Suppressor macrophage (primary cell): ENCODE measurements around the gene CYP2D6.
"Not testable (repeated sequence)": the region's sequence is repeated elsewhere in the genome, so short reads cannot be mapped to it uniquely, and the experiment has no call there.

Source experiments
- DNase-seq, 4 experiments: peaks; one replicate each; pipeline ENCODE4 v3.0.0-alpha.2; 2020 to 2022

CYP2D6 gene

DNA sequence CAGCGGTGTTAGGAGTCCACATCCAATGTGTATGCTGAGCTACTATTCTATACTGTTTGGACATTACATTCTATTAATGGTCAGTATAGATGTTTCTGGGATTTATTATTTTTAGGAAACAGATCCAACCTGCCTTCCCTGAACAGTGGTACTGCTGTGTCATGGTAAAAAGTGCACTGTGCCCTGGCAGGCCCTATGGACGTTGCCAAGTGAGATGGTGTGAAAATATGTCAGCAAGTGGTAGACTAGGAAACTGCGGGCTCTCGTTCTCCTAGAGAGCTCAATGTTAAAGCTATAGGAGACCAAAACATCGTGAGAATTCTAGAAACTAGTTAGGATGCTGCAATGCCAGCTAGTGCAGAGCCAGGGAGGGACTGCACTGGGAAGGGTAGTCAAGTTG, 26.0 kb upstream of the CYP2D6 start:
- no peak for DNase-seq

DNA sequence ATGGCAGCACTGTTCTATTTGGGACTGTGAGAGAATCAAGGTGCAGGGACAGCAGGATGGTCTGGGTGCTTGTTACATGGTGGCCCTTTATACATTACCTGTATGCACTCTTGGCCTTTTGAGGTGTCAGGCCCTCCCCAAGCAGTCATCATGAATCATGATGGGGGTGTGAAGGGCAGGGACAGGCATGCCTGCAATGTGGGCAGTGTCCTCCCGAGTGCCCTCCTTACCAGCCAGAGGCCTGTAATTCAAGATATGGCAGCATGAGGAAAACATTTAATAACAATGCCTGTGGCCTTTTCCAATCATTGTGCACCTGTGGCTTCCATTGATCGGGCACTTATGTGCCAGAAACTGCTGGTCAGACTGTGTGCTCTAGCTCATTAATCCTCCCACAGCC, 25.5 kb upstream of the CYP2D6 start:
- DNase-seq = no peak

DNA sequence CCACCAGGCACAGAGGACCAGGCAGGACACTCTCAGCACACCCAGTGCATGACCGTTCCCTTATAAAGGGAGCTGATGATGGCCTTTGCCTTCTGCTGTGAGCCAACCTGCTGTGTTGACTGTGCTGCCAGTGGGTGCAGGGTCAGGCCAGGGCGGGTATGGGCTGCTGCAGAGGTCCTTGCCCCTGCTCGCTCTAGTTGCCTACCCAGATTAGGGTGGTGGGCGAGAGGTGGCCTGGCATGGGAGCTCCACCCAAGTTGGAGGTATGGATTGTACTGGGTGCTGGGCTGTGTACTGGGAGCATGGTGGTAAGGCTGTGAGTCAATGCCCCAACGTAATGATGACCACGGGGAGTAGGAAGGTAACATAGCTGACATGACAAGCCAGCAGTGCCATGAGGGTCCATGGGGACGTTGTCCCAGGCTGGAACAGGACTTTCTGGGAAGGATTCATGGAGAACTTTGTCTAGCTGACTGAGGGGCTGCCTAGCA, 24.5 kb upstream of the CYP2D6 start:
- DNase-seq = no peak

DNA sequence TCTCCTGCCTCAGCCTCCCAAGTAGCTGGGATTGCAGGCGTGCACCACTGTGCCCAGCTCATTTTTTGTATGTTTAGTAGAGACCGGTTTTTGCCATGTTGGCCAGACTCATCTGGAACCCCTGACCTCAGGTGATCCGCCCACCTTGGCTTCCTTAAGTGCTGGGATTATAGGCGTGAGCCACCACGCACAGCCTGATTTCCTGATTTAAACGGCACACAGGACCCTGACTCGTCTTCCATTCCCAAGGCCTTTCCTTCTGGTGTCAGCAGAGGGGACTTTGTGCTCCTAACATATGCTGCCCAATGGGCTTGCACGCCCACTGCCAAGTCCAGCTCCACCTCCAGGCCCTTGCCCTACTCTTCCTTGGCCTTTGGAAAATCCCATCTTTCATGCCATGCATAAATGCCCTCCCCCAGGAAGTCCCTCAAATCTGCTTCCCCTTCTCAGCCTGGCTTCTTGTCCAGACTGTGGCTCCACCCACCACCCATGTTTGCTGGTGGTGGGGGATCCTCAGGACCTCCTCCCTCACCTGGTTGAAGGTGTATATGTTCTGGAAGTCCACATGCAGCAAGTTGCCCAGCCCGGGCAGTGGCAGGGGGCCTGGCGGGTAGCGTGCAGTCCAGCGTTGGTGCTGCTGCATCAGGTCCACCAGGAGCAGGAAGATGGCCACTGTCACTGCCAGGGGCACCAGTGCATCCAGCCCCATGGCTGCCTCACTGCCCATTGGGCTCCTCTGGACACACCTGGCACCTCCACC, 23.9 kb upstream of the CYP2D6 start:
- peak in 3 of 4 experiments; percentile 18 to 36 (median 30) for DNase-seq

DNA sequence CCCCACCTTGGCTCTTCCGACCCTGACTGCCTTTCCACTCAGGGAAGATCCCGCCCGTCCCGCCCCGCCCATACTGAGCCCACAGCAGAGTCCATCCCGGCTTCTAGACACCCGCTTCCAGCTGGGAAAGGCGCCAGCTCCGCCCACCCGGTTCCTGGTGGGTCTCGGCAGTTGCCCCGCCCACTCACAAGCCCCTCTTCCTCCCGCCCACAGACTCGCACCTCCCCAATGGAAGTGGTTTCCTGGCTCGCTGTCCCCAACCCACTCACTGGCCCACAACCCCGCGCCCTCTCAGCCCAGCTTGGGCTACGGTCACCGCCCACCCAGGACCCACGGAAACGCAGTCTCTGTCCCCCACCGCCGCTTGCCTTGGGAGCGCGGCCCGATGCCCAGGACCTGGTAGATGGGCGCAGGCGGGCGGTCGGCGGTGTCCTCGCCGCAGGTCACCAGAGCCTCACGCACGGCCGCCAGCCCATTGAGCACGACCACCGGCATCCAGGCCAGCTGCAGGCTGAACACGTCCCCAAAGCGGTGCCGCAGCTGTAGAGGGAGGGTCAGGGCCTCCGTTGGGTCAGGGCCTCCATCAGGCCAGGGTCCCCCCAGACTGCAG, 22.2 kb upstream of the CYP2D6 start:
- DNase-seq = no peak

DNA sequence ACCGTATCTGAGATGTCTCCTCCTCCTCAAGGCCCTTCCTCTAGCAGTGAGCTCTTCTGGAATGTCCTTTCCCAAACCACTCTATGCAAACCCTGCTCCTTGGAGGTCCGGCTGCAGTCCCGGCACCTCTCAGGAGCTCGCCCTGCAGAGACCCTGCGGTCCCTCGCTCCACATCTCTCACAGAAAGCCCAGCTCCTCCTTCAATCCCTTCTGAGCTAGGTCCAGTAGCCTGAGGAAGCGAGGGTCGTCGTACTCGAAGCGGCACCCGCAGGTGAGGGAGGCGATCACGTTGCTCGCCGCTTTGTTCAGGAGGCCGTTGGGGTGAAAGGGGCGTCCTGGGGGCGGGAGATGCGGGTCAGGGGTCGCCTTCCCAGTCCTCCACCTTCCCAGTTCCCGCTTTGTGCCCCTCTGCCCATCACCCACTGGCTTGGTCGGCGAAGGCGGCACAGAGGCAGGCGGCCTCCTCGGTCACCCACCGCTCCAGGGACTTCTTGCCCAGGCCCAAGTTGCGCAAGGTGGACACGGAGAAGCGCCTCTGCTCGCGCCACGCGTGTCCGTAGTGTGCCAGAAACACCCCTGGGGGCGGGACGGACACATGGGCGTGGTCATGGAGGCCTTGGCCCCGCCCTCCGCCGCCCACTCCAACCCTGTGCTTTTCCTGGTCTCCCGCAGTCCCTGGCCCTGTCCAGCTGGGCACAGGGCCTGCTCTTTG, 21.5 kb upstream of the CYP2D6 start:
- DNase-seq = peak in 1 of 4 experiments; percentile 11

DNA sequence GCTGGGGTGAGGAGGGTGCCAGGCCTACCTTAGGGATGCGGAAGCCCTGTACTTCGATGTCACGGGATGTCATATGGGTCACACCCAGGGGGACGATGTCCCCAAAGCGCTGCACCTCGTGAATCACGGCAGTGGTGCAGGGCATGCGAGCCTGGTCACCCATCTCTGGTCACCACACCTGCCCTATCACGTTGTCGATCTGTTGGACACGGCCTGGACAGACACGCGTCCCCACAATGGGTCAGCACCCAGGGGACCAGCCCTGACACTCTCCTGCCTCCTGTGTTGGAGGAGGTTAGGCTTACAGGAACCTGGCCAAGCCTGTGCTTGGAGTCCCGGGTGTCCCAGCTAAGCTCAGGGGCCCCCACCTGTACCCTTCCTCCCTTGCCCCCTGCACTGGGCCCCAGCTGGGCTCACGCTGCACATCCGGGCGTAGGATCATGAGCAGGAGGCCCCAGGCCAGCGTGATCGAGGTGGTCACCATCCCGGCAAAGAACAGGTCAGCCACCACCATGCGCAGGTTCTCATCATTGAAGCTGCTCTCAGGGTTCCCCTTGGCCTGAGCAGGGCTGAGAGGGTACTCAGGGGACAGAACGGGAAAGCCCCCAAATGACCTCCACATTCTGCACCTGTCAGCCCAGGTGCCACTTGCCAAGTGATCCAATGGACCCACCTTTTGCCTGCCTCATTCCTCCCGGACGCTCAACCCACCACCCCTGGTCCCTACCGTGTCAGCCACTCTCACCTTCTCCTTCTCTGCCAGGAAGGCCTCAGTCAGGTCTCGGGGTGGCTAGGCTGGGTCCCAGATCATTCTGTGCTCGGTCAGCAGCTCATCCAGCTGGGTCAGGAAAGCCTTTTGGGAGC, 20.3 kb upstream of the CYP2D6 start:
- no peak for DNase-seq

DNA sequence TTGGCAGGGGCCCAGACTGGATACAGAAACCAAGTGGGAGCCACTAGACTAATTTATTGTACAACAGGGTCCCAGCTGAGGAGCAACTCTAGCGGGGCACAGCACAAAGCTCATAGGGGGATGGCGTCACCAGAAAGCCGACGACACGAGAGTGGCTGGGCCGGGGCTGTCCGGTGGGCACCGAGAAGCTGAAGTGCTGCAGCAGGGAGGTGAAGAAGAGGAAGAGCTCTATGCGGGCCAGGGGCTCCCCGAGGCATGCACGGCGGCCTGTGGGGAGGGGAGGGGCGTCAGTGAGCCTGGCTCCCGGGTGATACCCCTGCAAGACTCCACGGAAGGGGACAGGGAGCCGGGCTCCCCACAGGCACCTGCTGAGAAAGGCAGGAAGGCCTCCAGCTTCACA, 19.2 kb upstream of the CYP2D6 start:
- DNase-seq = not testable (repeated sequence)

DNA sequence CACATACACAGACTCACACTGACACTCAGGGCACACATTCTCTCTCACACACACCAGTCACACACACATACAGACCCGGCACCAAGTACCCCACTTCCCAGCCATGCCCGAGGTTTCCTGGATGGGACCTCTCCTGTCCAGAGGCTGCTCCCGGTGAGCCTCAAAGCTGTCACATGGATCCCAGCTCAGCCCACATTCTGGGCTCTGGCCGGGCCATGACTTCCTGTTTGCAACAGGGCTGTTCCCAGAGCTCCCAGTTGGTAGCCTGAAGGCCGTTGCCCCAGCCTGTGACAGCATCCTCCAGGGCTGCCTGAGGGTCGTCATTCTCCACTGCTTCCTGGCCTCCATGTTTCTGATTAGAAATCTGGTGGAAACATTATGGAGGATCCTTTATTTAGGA, 14.6 kb upstream of the CYP2D6 start:
- peak; percentile 23 to 56 (median 36) for DNase-seq

DNA sequence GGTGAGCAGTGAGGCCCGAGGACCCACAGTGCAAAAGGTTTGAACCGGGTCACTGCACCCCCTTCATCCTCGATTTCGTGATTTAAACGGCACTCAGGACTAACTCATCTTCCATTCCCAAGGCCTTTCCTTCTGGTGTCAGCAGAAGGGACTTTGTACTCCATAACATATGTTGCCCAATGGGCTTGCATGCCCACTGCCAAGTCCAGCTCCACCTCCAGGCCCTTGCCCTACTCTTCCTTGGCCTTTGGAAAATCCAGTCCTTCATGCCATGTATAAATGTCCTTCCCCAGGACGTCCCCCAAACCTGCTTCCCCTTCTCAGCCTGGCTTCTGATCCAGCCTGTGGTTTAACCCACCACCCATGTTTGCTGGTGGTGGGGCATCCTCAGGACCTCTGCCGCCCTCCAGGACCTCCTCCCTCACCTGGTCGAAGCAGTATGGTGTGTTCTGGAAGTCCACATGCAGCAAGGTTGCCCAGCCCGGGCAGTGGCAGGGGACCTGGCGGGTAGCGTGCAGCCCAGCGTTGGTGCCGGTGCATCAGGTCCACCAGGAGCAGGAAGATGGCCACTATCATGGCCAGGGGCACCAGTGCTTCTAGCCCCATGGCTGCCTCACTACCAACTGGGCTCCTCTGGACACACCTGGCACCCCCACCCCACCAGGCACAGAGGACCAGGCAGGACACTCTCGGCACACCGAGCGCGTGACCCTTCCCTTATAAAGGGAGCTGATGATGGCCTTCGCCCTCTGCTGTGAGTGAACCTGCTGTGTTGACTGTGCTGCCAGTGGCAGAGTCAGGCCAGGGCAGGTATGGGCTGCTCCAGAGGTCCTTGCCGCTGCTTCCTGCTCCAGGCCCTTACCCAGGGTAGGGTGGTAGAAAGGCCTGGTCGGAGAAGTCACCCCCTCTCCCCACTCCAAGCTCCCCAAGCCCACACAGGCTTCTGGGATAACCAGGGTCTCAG, 13.5 kb upstream of the CYP2D6 start:
- DNase-seq = not testable (repeated sequence)

DNA sequence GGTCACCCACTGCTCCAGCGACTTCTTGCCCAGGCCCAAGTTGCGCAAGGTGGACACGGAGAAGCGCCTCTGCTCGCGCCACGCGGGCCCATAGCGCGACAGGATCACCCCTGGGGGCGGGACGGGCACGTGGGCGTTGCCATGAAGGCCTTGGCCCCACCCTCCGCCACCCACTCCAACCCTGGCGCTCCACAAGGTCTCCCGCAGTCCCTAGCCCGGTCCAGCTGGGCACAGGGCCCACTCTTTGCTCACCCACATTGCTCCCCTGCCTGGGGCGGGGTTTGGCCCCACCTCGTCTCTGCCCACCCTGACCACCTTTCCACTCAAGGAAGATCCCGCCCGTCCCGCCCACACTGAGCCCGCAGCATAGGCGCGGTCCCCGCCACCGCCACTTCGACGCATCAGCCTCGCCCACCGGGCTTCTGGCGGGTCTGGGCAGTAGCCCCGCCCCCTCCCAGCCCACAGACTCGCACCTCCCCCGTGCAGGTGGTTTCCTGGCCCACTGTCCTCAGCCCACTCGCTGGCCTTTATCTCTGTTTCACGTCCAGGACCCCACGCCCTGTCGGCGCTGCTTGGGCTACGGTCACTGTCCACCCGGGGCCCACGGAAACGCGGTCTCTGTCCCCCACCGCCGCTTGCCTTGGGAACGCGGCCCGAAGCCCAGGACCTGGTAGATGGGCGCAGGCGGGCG, 12.3 kb upstream of the CYP2D6 start:
- no peak for DNase-seq

DNA sequence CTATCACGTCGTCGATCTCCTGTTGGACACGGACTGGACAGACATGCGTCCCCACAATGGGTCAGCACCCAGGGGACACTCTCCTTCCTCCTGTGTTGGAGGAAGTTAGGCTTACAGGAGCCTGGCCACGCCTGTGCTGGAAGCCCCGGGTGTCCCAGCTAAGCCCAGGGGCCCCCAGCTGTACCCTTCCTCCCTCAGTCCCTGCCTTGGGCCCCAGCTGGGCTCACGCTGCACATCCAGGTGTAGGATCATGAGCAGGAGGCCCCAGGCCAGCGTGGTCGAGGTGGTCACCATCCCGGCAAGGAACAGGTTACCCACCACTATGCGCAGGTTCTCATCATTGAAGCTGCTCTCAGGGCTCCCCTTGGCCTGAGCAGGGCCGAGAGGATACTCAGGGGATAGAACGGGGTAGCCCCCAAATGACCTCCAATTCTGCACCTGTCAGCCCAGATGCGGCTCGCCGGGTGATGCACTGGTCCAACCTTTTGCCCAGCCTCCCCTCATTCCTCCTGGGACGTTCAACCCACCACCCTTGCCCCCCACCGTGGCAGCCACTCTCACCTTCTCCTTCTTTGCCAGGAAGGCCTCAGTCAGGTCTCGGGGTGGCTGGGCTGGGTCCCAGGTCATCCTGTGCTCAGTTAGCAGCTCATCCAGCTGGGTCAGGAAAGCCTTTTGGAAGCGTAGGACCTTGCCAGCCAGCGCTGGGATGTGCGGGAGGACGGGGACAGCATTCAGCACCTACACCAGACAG, 10.9 kb upstream of the CYP2D6 start:
- not testable (repeated sequence) for DNase-seq

DNA sequence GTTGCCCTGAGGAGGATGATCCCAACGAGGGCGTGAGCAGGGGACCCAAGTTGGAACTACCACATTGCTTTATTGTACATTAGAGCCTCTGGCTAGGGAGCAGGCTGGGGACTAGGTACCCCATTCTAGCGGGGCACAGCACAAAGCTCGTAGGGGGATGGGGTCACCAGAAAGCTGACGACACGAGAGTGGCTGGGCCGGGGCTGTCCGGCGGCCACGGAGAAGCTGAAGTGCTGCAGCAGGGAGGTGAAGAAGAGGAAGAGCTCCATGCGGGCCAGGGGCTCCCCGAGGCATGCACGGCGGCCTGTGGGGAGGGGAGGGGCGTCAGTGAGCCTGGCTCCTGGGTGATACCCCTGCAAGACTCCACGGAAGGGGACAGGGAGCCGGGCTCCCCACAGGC, 9.5 kb upstream of the CYP2D6 start:
- DNase-seq = not testable (repeated sequence)

DNA sequence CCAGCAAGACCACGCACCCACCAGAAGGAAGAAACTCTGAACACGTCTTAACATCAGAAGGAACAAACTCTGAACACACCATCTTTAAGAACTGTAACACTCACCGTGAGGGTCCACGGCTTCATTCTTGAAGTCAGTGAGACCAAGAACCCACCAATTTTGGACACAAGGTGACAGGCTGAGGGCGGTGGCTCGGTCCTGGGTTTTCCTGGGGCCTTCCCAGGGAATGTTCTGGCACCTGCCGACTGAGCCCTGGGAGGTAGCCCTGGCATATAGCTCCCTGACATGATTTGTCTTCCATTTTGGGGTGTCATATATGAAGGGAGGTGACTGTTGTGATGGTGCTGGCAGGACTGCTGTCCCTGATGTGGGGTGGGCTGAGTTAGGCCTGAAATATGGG, 8.9 kb upstream of the CYP2D6 start:
- DNase-seq = not testable (repeated sequence)

DNA sequence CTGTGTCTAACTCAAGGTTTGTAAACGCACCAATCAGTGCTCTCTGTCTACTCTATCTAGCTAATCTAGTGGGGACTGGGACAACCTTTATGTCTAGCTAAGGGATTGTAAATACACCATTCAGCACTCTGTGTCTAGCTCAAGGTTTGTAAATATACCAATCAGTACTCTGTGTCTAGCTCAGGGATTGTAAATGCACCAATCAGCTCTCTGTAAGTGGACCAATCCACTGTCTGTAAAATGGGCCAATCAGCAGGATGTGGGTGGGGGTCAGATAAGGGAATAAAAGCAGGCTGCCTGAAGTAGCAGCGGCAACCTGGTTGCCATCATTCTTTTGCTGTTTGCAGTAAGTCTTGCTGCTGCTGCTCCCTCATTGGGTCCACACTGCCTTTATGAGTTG, 8.4 kb upstream of the CYP2D6 start:
- no peak for DNase-seq

DNA sequence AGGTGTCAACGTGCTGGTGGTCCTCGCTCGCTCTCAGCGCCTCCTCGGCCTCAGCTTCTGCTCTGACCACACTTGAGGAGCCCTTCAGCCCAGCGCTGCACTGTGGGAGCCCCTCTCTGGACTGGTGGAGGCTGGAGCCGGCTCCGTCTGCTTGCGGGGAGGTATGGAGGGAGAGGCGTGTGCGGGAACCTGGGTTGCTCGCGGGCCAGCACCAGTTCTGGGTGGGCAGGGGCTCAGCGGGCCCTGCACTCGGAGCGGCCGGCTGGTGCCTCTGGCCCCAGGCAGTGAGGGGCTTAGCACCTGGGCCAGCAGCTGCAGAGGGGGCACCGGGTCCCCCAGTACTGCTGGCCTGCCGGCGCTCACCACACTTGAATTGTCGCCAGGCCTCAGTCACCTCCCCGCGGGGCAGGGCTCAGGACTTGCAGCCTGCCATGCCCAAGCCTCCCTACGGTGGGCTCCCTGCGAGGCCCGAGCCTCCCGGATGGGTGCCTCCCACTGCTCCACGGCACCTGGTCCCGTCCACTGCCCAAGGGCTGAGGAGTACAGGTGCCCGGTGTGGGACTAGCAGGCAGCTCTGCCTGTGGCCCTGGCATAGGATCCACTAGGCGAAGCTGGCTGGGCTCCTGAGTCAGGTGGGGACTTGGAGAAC, 7.6 kb upstream of the CYP2D6 start:
- no peak for DNase-seq

DNA sequence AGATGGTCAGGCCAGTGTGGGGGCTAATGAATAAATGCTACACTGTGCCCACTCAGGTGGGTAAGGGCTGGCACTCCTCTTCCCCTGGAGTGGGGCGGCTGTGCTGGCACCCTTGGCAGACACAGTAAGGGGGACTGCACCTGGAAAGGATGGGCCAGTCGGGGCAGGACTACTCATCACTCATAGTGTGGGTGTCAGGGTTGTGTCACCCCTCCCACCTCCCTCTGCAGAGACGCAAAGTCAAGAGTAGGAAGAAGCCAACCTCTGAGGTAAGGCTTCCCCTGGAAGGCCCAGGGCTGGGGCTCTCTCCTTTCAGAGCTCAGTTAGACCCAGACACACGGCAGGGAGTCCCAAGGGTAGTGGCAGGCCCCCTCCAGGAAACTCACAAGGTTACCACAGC, 5.1 kb upstream of the CYP2D6 start:
- not testable (repeated sequence) for DNase-seq

DNA sequence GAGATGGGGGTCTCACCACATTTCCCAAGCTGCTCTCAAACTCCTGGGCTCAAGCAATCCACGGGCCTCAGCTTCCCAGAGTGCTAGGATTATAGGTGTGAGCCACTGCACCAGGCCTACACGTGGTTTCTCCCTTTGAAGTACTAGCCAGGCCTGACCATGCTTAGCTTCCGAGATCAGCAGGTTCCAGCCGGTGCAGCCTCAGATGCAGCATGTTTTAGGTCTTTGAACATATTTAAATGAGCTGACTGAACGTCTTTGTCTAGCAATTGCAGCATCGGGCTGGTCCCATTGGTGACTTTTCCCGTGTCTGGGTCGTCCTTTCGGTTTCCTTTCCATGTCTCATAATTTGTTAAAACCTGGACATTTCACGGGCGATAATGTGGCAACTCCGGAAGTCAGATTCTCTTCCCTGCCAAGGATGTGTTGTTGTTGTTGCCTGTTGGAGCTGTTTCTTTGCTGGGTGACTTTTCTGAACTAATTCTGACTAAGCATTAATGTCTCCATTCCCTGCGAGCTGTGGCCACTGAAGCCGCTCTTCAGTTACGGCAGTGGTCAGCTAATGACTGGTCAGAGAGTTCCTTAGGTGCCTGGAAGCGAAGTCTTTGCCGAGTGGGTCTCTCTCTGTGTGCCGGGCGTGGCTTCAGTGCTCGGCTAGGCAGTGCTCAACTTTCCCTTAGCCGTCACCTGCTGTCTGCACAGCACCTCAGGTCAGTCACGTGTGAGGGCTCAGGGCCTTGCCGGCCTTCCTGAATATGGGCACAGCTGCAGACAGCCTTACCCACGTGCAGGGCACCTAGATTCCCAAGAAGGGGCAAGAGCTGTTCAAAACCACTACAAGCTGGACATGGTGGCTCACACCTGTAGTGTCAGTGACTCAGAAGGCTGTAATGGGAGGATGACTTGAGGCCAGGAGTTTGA, 3.8 kb upstream of the CYP2D6 start:
- no peak for DNase-seq
